IPS-15b (cell line): ENCODE data around the gene CMSS1.
A peak's percentile ranks its signal among the peaks of the same experiment; 100 is the strongest.

Source experiments
- H3K27me3 ChIP-seq: one replicate; pipeline ENCODE4 v1.6.1; 2013; ENCODE audit warnings: low read length; ENCODE audit not compliant: control insufficient read depth, insufficient read depth
- H3K36me3 ChIP-seq: one replicate; pipeline ENCODE4 v1.6.1; 2013; ENCODE audit warnings: low read length; ENCODE audit not compliant: control insufficient read depth, insufficient read depth
- H3K4me1 ChIP-seq: one replicate; pipeline ENCODE4 v1.6.1; 2013; ENCODE audit warnings: mild to moderate bottlenecking, low read length; ENCODE audit not compliant: control insufficient read depth, insufficient read depth
- H3K4me3 ChIP-seq: one replicate; pipeline ENCODE4 v1.5.1; 2013; ENCODE audit warnings: low read depth, low read length
- H3K9ac ChIP-seq: one replicate; pipeline ENCODE4 v1.6.1; 2013; ENCODE audit warnings: low read depth, mild to moderate bottlenecking, low read length
- H3K9me3 ChIP-seq: one replicate; pipeline ENCODE4 v1.6.1; 2013; ENCODE audit warnings: mild to moderate bottlenecking, low read length; ENCODE audit not compliant: control insufficient read depth, insufficient read depth

CMSS1 gene

GRCh38 chr3:100189444-100189964 lies 371.8 kb downstream of the CMSS1 start:
- Histone ChIP-seq H3K9ac (no peak overlapping the region), H3K4me3 (no peak overlapping the region), H3K36me3 (no peaks in the 10 kb centered on the region), H3K27me3 (no peaks in the 10 kb centered on the region), H3K4me1 (no peaks in the 10 kb centered on the region), H3K9me3 (no peaks in the 10 kb centered on the region)

- H3K9ac ChIP-seq: no peak overlapping the region
Observed at GRCh38 chr3:100195375-100195774, 377.7 kb downstream of the CMSS1 start.

GRCh38 chr3:100197876-100198275 lies 380.2 kb downstream of the CMSS1 start:
- Histone ChIP-seq H3K9me3 (no peaks in the 10 kb centered on the region), H3K27me3 (no peaks in the 10 kb centered on the region), H3K9ac (no peak overlapping the region), H3K4me3 (no peak overlapping the region), H3K4me1 (no peaks in the 10 kb centered on the region), H3K36me3 (no peaks in the 10 kb centered on the region)

More at GRCh38 chr3:100195375-100195774, 377.7 kb downstream of the CMSS1 start:
- Histone ChIP-seq H3K4me3 (no peak overlapping the region), H3K27me3 (no peaks in the 10 kb centered on the region), H3K36me3 (no peaks in the 10 kb centered on the region), H3K4me1 (no peaks in the 10 kb centered on the region), H3K9me3 (no peaks in the 10 kb centered on the region)

GRCh38 chr3:100198579-100199269 lies 381.1 kb downstream of the CMSS1 start:
- Histone ChIP-seq H3K9me3 (no peaks in the 10 kb centered on the region), H3K4me1 (no peaks in the 10 kb centered on the region), H3K27me3 (no peaks in the 10 kb centered on the region), H3K9ac (no peak overlapping the region), H3K4me3 (no peak overlapping the region), H3K36me3 (no peaks in the 10 kb centered on the region)

- no peaks in the 10 kb centered on the region for H3K27me3 ChIP-seq
- no peaks in the 10 kb centered on the region for H3K9me3 ChIP-seq
- H3K9ac ChIP-seq: no peak overlapping the region
- H3K4me3 ChIP-seq: no peak overlapping the region
- no peaks in the 10 kb centered on the region for H3K36me3 ChIP-seq
- H3K4me1 ChIP-seq: peaks cover 7% of the 10 kb centered on the region
Observed at GRCh38 chr3:100205171-100205570, 387.5 kb downstream of the CMSS1 start.

- no peak overlapping the region for H3K9ac ChIP-seq
- H3K9me3 ChIP-seq: no peaks in the 10 kb centered on the region
- no peaks in the 10 kb centered on the region for H3K36me3 ChIP-seq
- peaks cover 21% of the 10 kb centered on the region for H3K4me1 ChIP-seq
- no peak overlapping the region for H3K4me3 ChIP-seq
- H3K27me3 ChIP-seq: no peaks in the 10 kb centered on the region
Observed at GRCh38 chr3:100206687-100207086, 389.0 kb downstream of the CMSS1 start.

- no peak overlapping the region for H3K9ac ChIP-seq
- peaks cover 21% of the 10 kb centered on the region for H3K4me1 ChIP-seq
- H3K36me3 ChIP-seq: no peaks in the 10 kb centered on the region
- no peak overlapping the region for H3K4me3 ChIP-seq
- H3K9me3 ChIP-seq: no peaks in the 10 kb centered on the region
- peaks cover 3% of the 10 kb centered on the region for H3K27me3 ChIP-seq
Observed at GRCh38 chr3:100207886-100208285, 390.2 kb downstream of the CMSS1 start.

- Histone ChIP-seq H3K9me3 (no peaks in the 10 kb centered on the region), H3K27me3 (peaks cover 5% of the 10 kb centered on the region), H3K9ac (no peak overlapping the region), H3K4me3 (no peak overlapping the region), H3K36me3 (no peaks in the 10 kb centered on the region), H3K4me1 (peaks cover 21% of the 10 kb centered on the region)
Observed at GRCh38 chr3:100209169-100209568, 391.5 kb downstream of the CMSS1 start.

- Histone ChIP-seq H3K27me3 (peaks cover 5% of the 10 kb centered on the region), H3K9me3 (no peaks in the 10 kb centered on the region), H3K36me3 (no peaks in the 10 kb centered on the region), H3K4me3 (peak overlapping the region; percentile 10), H3K4me1 (peaks cover 21% of the 10 kb centered on the region), H3K9ac (no peak overlapping the region)
Observed at GRCh38 chr3:100209948-100210771, 392.5 kb downstream of the CMSS1 start.

- no peaks in the 10 kb centered on the region for H3K9me3 ChIP-seq
- no peak overlapping the region for H3K9ac ChIP-seq
- peak overlapping the region; percentile 10 for H3K4me3 ChIP-seq
- H3K27me3 ChIP-seq: peaks cover 5% of the 10 kb centered on the region
- no peaks in the 10 kb centered on the region for H3K36me3 ChIP-seq
- peaks cover 21% of the 10 kb centered on the region for H3K4me1 ChIP-seq
Observed at GRCh38 chr3:100210772-100211135, 393.1 kb downstream of the CMSS1 start.

- Histone ChIP-seq H3K4me3 (no peak overlapping the region), H3K27me3 (peaks cover 5% of the 10 kb centered on the region), H3K36me3 (no peaks in the 10 kb centered on the region), H3K9ac (no peak overlapping the region), H3K9me3 (no peaks in the 10 kb centered on the region), H3K4me1 (peaks cover 21% of the 10 kb centered on the region)
Observed at GRCh38 chr3:100213891-100214573, 396.4 kb downstream of the CMSS1 start.
